ENCODE data around the gene WNT7A.

The WNT7A gene

DNA sequence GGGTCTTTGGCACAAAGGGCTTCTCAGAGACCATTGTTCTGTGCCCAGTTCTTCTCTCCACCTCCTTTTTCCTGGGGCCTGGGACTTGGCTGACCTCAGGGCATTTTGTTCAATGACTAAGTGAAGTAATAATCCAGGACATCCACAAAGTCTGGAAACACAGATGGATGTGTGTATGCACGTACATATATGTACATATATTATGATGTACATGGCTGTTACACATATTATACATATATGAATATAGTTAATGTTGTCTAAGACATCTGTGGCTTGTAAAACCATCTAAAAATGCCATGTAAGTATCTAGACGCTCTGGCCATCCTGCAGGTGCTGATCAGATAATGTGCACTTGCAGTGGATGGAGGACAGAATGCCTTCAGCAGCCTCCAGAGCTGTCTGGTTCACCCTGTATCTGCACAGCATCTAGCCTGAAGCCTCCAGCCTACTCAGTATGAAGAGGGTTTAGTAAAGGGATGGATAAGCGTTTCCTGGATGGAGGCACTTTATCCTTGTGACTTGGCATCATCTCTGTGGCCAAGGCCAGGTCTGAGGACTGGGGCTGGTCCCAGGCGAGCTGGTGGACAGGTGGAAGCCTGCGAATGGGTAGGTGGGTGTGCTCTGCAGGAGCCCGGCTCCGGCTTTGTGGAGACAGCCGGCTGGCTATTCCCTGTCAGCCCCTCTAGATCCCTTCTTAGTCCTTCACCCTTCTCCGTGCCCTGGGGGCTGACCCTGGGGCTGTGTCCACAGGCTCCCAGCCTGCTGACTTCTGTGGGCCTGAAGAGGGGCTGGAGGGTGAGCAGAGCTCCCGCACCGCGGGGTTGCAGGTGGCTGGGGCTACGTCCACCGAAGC, 88.4 kb downstream of the WNT7A start:
- FAIRE-seq = no peak

GRCh38 chr3:13790376-13791197, 89.3 kb downstream of the WNT7A start:
- no peak for FAIRE-seq

DNA sequence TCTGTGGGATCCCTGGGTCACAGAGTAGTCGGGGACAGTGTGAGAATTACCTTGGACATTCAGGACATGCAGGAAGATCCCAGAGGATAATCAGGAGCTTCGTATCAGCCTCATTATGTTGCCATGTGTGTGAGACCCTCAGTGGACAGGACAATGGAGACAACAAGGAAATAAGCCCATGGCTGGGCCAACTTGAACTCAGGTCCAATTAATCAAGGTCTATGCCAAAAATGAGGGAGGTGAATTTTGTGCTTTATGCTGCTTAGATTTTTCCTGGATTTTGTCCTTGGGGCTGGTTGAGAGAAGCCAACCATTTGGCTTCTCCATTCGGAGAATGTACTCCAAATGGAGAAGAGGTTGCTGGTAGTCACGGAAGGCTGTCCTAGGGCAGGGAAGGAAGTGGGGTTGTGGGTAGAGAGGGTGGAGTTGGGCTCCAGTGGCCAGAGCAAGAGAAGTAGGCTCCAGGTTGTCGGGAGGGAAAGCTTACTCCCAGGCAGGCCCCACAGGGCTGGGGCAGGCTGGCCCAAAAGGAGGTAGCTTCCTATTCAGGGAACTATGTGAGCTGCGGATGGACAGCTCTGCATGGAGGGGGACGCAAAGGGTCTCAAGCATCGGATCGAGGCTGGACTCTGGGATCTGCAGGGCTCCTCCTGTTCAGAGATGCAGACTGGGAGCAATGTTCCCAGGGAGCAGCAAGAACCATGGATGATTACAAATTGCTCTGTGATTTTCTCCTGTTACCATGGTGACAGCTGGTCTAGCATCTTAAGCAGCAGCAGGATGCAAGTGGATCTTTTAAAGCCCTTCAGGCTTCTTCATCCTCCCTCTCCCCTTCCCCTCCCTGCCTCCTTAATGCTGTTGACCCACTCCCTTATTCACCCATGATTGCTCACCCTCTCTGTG, 91.1 kb downstream of the WNT7A start:
- no peak for FAIRE-seq

GRCh38 chr3:13787533-13788132, 92.2 kb downstream of the WNT7A start:
- no peak for FAIRE-seq

GRCh38 chr3:13786811-13787210, 93.1 kb downstream of the WNT7A start:
- no peak for FAIRE-seq

DNA sequence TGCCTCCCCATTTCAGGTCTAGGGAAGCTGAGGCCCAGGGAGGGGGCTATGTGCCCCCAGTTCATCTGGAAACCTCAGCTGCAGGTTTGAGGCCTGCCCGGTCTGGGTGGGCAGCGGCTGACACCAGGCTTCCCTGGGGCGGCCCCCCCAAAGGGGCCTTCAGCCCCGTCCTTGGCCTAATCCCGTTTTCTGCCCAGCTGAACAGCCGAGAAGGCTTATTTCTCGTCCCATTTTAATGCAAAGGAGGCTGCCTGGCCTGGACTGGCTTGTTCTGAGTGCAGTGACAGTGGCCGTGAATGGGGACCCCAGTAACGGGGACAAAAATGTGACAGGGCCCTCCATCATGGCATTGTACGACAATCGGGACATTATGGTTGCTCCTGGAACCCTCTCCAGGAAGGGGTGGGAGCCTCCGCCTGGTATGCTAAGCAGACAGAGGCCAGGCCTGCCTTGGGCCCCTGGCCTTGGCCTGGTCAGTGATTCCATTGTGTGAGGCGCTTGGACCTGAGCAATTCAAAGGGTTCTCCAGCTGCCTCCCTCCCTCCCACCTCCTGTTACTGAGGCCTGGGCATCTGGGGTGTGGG, 93.9 kb downstream of the WNT7A start:
- no peak for FAIRE-seq

DNA sequence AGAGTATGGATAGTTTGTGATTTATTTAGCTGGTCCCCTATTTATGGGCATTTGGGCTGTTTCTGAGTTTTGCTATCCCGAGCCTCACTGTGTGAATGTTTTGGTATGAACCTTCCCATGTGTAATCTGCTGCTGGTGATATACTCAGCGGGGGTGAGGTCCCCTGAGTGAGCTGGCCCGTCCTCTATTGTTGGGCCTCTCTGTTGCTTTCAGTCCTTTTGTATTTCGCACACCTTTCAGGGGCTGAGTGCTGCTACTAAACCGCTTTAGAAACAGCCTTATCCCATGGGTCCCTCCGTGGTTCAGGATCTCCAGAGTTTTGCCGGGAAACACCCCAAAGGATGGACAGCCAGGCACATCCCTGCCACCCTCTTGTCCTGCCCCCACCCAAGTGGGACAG, 94.5 kb downstream of the WNT7A start:
- FAIRE-seq = no peak

- FAIRE-seq = no peak
These were observed 96.4 kb downstream of the WNT7A start for GRCh38 chr3:13783476-13783875.

DNA sequence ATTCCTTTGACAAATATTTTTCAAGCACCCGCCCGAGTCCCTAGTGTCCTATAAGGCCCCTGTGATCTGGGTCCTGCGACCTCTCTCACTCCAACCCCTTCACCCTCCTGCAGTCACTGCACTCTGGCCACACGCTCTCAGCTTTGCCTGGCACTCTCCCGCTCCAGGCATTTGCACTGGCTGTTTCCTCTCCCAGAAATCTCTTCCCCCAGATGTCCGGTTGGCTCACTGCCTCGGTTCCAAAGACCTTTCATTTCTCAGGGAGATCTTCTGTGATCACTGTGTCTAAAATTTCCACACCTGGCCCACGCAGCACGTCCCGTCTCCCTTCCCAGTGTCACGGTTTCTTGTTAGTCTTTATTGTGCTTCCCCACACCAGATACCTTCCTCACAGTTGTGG, 97.4 kb downstream of the WNT7A start:
- no peak for FAIRE-seq

DNA sequence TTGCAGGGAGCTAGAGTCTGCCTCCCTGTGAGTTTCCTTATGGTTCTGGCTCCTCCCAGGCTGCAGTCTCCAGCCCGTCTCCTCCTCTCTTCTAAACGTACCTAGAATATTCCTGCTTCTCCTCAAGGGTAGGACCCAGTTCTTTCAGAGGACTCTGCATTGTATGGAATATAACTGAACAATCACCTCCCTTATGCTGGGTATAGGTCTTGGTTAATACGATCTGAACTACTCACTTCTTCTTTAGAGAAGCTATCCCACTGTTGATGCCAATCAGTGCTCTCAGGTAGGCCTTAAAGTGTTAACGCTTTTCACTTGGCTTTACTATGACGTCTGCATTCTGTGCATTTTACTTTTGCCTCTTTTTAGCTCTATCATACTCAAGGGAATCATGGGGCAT, 98.5 kb downstream of the WNT7A start:
- no peak for FAIRE-seq

- FAIRE-seq = no peak
These were observed 99.3 kb downstream of the WNT7A start for GRCh38 chr3:13780432-13781176.

GRCh38 chr3:13776253-13777050, 103.4 kb downstream of the WNT7A start:
- FAIRE-seq = no peak

DNA sequence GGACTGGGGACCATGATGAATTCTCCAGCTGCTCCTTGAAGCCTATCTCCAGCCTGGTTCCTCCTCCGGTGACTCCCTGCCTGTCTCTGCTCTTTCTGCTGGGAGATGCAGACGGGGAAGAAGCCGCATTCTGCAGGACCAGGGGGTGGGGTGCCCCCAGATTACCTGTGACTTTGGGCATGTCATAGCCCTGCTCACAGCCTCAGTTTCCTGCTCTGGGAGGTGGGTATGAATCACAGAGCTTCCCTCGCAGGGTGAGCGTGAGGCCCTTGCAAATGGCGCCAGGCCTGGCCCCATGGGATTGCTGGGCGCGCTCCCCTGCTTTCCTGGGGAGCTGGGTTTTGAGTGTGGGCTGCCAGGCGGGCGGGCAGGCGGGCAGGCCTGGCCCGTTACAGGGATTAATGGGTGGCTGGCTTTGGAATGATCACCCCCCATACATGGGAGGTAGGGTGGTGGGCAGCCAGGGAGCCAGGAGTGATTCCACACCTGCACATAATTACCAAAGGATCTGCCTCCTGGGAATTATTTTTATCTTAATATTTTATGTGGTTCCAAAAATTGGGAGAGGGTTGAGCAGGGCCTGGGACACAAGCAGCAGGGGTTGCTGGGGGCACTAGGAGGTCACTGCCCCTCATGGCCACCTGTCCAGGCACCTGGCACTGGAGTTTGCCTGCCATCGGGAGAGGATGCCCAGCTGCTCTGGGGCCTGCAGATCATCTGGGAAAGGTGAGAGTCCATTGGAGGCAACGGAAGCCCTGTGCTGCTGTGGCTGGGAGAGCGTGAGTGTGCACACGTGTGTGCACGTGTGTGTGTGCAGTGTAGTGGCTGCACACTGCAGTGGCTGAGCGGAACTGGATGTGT, 106.8 kb downstream of the WNT7A start:
- no peak for FAIRE-seq

DNA sequence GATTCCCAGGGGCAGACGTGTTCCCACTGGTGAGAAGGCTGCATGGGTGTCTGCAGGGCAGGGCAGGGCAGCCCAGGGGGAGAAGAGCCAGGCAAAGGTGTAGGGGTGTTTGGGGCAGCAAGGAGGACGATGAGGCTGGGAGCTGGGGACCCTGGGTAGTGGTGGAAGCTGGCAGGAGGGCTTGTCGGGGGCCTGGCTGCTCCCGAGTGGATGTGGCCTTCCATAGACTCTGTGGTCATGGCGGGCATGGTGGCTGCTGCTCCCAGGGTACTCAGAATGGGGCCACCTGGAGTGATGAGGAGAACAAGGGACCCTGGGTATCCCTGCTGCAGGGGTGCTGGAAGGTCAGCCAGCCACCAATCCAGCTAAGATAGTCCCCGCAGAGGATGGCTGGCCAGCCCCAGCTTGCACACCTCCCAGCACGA, 107.5 kb downstream of the WNT7A start:
- FAIRE-seq = no peak

- no peak for FAIRE-seq
These were observed 108.4 kb downstream of the WNT7A start for GRCh38 chr3:13771496-13771895.

GRCh38 chr3:13770170-13771169, 109.4 kb downstream of the WNT7A start:
- FAIRE-seq = no peak

DNA sequence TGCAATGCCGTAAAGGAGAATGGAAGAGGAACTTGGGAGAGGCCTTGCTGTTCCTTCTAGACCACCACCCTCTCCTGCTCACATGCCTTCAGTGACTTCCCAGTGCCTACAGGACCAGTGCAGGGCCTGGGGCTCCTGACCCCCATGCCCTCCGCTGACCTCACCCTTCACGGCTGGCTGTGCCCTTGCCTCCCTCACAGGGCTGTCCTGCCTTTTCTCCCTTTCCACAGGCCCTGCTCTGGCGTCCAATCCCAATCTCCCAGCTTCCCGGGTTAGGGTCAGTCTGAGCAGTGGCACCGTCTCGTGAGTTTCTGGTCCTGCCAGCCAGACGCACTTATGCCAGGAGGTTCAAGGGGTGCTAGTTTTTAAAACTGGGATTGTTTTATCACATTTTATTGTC, 110.4 kb downstream of the WNT7A start:
- no peak for FAIRE-seq

DNA sequence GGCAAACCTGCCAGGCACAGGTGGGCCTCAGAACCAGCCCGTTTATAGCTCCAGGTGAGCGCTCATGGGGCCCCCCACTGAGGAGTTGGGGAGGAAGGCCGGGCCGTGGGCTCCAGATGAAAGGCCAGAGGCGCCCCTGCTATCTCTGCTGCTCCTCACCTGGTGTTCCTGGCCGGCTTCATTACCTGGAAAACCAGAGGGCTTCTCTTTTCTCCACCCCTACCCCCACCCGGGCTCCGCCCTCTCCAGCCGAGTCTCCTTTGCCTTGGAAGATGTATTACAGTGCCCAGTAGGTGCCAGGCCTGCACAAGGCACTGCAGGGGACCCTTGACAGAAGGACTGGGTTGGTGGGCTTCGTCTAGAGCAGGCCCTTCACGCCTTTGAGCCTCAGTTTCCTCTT, 111.4 kb downstream of the WNT7A start:
- no peak for FAIRE-seq
